NCI-H526 treated with DMSO at 0.1 percent for 48 hours (cell line): ENCODE data around the gene PHOX2B.
"Not testable (repeated sequence)": the region's sequence is repeated elsewhere in the genome, so short reads cannot be mapped to it uniquely, and the experiment has no call there.

Experiments used
- DNase-seq: peaks from one replicate; lab custom pipeline; 2025; lab: John Stamatoyannopoulos, UW

PHOX2B gene

DNA sequence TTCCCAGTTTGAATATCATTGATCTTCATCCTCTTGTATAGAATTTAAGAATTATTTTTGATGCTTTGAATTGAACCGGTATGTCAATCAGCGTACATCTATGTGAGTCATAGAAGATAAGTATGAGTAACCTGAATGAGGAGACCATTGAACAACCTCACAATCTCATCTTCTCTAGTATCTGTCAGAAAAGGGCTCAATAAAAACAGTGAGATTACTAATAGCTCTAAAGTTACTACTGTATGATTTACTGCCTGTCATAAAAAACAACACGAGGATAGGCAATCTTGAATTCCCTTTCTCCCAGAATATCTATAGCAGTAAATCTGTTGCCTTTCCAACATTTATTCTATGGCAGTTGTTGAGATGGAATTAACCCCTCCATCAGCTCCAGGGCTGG is 36.1 kb downstream of the PHOX2B start:
- DNase-seq: no peak

DNA sequence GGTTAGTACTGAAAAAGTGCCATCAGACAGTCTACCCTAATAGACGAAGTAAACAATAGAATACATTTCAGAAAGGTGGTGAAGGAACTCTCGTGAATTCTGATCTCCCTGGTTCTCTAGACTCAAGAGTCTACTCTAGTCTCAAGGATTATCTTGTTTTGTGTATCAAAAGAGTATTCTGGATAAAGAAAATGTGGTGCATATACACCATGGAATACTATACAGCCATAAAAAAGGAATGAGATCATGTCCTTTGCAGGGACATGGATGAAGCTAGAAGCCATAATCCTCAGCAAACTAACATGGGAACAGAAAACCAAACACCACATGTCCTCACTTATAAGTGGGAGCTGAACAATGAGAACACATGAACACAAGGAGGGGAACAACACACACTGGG is 36.9 kb downstream of the PHOX2B start:
- DNase-seq: not testable (repeated sequence)

DNA sequence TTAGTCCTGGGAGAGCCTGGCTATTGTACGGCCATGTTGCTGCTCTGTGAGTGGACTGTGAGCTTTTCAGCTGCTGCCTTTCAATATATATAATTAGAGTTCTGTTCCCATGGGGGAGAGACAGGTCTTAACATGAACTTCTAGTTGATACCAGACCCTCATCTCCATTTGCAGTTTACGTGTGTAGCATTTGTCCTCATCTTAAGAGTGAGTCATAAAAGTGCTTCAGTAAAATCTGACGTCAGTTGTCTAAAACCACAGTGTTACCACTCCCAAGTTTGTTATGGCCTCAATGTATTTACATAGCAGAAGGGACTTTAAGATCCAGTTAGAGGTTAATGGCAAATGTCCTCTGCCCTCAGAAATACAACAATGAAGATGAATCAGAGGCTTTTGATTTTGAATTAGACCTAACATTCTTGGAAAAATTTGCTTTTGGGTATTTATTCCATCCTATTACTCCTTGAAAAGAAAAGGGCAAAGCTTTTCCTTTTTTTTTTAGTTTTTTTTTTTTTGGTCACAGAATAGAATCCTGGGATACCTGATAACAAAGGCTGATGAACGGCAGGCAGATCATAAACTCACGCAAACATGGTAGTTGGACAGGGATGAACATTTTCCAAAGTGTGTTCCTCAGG is 38.6 kb downstream of the PHOX2B start:
- DNase-seq: no peak

DNA sequence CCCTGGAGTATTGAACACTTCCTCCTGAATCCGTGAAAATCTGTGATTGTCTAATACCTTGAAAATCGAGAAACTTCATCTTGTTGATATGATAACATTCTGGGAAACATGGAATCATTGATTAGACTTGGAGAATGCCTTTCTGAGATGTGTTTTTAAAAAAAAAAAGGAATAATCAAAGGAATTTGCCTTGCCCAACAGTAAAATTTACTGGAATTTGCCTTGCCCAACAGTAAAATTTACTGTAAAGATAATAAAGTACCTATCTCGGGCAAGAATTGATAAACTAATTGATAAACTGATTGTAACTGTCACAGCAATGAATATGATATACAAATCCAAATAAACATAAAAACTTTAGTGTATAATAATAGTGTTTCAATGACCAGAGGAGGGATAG is 44.7 kb downstream of the PHOX2B start:
- DNase-seq: no peak

DNA sequence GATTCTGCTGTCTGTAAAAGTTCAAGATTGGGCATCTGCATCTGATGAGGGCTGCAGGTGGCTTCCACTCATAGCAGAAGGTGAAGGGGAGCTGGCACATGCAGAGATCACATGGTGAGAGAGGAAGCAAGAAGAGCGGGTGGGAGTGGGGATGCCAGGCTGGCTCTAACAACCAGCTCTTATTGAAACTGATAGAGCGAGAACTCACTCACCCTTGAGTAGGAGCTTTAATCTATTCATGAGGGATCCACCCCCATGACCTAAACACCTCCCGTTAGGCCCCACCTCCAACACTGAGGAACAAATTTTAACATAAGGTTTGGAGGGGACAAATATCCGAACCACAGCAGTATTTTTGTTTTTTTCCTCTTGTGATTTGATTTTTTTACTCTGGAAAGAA is 45.8 kb downstream of the PHOX2B start:
- no peak for DNase-seq

DNA sequence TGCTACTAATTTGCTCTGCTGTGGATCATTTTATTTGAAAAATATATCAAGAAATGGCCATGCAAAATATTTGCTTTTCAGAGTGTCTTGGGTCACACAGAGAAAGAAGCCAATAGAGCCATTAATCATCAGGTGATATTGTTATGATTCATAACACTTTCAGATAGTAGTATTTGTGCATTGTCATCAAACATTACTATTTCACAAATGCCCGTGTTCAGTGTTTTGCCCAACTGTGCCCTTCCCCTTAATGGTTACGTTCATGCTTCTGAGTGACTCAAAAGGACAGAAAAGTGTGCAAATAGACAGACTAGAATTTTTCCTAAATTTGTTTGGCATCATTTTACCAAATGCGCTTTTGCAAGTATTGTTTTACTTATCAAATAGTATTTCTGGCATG is 46.5 kb downstream of the PHOX2B start:
- DNase-seq: no peak

DNA sequence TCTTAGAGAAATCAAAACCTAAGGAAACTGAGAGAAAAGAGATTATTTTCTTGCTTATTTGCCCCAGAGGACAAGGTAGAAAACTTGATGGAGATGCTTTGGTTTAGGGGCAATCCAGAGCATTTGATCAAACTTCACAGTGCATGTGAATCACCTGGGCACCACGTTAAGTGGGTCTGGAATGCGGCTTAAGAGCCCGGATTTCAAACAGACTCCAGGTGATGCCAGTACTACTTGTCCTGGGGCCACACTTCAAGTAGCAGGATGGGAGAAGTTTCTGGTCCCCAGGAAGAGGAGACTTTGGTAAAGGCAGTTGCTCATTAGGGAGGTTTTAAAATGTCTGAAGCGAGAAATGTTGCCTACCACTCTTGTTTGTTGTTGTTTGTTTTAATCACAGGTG is 51.8 kb downstream of the PHOX2B start:
- no peak for DNase-seq

DNA sequence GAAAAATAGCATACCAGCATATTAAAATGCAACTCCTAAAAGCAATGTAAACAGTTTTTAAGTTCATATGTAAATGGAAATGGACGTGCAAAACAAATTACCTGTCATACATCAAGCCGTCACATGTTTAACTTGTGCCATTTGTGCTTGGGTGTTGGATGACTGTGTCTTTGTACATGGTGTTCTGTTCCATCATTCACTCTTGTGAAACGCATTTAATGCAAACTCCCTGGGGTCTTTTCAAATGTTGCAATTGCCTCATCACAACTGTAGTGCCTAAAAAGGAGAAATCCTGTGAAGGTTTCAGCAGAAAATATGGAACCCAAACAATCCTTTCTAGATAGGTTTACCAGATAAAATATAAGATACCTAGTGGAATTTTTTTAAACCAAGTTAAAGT is 52.4 kb downstream of the PHOX2B start:
- DNase-seq: no peak
